ENCODE data around the gene B3GNT7. TPM values are rescaled to one million over a fixed set of nuclear protein-coding genes. Genes with fewer than 3 reads are reported as not detected.

The B3GNT7 gene
- total and polyA plus RNA-seq, 4 donors: 0.74 to 1.7 (median 1.0) TPM

DNA sequence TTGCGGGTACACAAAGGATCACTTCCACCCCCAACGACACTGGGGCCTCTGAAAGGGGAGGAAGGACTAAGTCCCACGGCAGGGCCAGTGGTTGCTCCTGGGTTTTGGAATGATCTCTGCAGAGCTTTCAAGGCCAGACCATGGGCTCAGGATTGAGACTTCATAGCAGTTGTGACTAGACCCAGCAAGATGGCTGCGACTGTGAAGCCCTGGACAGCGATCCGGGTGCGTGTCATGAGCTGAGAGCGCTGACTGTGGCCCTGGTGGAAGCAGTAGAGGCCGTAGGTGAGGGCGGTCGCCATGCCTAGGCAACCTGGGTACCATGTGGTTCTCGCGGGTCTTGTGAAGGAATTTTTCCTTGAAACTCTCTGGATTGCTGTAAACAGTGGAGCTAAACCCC lies 41.4 kb downstream of the B3GNT7 start:
- Histone ChIP-seq H3K27ac (ENCODE audit: low read depth in 1 of 2, low read length in 2 of 2) (no peak overlapping the region), H3K27me3 (ENCODE audit: control insufficient read depth in 4 of 4, insufficient read depth in 4 of 4, low read length in 3 of 4) (no peaks in the 10 kb centered on the region), H3K4me3 (ENCODE audit: low read depth in 1 of 3, low read length in 3 of 3) (no peak overlapping the region), H3K4me1 (ENCODE audit: control insufficient read depth in 4 of 4, insufficient read depth in 4 of 4, low read length in 3 of 4) (no peaks in the 10 kb centered on the region), H3K36me3 (ENCODE audit: control insufficient read depth in 4 of 4, insufficient read depth in 3 of 4, low read depth in 1 of 4, low read length in 3 of 4) (no peaks in the 10 kb centered on the region), H3K9me3 (ENCODE audit: control insufficient read depth in 4 of 4, low read length in 3 of 4) (no peaks in the 10 kb centered on the region), H3K9ac (ENCODE audit: low read depth in 1 of 2, low read length in 2 of 2) (no peak overlapping the region)
- no peak for TF ChIP-seq FOXA2 (IDR thresholded peaks at IDR 0.05)
- TF ChIP-seq, protein P1, sequence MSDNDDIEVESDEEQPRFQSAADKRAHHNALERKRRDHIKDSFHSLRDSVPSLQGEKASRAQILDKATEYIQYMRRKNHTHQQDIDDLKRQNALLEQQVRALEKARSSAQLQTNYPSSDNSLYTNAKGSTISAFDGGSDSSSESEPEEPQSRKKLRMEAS (IDR thresholded peaks at IDR 0.05): no peak
- 94% methylated on average over 13 of the region's 13 CpGs for WGBS
- DNase-seq (ENCODE audit: low spot score): no peak

DNA sequence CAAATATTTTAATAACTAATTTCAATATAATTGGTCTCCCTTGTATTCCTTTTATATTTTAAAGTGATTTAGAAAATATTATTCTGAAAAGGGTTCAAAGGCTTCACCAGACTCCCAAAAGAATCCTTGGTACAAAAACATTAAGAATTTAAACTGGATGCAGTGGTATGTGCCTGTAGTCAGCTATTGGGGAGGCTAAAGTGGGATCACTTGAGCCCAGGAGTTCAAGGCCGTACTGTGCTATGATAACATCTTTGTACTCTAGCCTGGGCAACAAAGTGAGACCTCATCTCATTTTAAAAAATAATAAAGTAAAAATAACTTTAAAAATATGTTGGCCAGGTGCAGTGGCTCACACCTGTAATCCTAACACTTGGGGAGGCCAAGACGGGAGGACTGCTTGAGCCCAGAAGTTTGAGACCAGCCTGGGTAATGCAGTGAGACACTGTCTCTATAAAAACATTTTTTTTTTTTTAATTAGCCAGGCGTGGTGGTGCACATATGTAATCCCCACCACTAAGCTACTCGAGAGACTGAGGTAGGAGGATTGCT lies 54.1 kb downstream of the B3GNT7 start:
- no peak for DNase-seq (ENCODE audit: low spot score)

DNA sequence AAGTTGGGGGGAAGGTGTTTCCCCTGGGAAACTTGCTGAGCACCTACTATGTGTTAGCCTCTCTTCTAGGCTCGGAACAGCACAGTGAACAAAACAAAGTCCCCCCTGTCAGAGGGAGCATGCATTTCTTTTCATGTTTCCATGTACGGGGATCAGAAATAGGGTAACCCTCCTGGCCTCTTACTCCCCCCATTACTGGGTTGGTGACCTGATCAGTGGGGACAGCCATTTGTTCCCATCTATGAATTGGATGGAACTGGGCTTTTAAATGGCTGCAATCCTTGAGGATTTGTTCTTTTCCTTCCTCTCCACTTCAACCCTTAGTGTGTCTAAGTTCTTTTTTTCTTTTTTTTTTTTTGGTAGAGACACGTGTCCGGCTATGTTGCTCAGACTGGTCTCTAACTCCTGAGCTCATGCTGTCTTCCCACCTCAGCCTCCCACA lies 55.1 kb downstream of the B3GNT7 start:
- no peak for DNase-seq (ENCODE audit: low spot score)
- Histone ChIP-seq H3K4me1 (ENCODE audit: control insufficient read depth in 4 of 4, insufficient read depth in 4 of 4, low read length in 3 of 4) (no peaks in the 10 kb centered on the region), H3K4me3 (ENCODE audit: low read depth in 1 of 3, low read length in 3 of 3) (no peak overlapping the region), H3K27me3 (ENCODE audit: control insufficient read depth in 4 of 4, insufficient read depth in 4 of 4, low read length in 3 of 4) (no peaks in the 10 kb centered on the region), H3K36me3 (ENCODE audit: control insufficient read depth in 4 of 4, insufficient read depth in 3 of 4, low read depth in 1 of 4, low read length in 3 of 4) (peaks cover 12 to 28% (median 22%) of the 10 kb centered on the region in 4 donors), H3K9ac (ENCODE audit: low read depth in 1 of 2, low read length in 2 of 2) (no peak overlapping the region), H3K9me3 (ENCODE audit: control insufficient read depth in 4 of 4, low read length in 3 of 4) (no peaks in the 10 kb centered on the region), H3K27ac (ENCODE audit: low read depth in 1 of 2, low read length in 2 of 2) (no peak overlapping the region)
- TF ChIP-seq, protein P2, sequence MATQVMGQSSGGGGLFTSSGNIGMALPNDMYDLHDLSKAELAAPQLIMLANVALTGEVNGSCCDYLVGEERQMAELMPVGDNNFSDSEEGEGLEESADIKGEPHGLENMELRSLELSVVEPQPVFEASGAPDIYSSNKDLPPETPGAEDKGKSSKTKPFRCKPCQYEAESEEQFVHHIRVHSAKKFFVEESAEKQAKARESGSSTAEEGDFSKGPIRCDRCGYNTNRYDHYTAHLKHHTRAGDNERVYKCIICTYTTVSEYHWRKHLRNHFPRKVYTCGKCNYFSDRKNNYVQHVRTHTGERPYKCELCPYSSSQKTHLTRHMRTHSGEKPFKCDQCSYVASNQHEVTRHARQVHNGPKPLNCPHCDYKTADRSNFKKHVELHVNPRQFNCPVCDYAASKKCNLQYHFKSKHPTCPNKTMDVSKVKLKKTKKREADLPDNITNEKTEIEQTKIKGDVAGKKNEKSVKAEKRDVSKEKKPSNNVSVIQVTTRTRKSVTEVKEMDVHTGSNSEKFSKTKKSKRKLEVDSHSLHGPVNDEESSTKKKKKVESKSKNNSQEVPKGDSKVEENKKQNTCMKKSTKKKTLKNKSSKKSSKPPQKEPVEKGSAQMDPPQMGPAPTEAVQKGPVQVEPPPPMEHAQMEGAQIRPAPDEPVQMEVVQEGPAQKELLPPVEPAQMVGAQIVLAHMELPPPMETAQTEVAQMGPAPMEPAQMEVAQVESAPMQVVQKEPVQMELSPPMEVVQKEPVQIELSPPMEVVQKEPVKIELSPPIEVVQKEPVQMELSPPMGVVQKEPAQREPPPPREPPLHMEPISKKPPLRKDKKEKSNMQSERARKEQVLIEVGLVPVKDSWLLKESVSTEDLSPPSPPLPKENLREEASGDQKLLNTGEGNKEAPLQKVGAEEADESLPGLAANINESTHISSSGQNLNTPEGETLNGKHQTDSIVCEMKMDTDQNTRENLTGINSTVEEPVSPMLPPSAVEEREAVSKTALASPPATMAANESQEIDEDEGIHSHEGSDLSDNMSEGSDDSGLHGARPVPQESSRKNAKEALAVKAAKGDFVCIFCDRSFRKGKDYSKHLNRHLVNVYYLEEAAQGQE (IDR thresholded peaks at IDR 0.05): no peak
- TF ChIP-seq YY1 (IDR thresholded peaks at IDR 0.05) (no peak), EGR1 (IDR thresholded peaks at IDR 0.05; ENCODE audit: low read depth in 2 of 2) (no peak), FOXA2 (IDR thresholded peaks at IDR 0.05) (no peak), SP1 (IDR thresholded peaks at IDR 0.05) (no peak)
- WGBS: 93% methylated on average over 4 of the region's 4 CpGs

More for the DNA sequence above, 54.1 kb downstream of the B3GNT7 start:
- no peaks in the 10 kb centered on the region for H3K4me1 ChIP-seq (ENCODE audit: control insufficient read depth in 4 of 4, insufficient read depth in 4 of 4, low read length in 3 of 4)
- H3K9ac ChIP-seq (ENCODE audit: low read depth in 1 of 2, low read length in 2 of 2): no peak overlapping the region
- H3K27ac ChIP-seq (ENCODE audit: low read depth in 1 of 2, low read length in 2 of 2): no peak overlapping the region
- H3K9me3 ChIP-seq (ENCODE audit: control insufficient read depth in 4 of 4, low read length in 3 of 4): no peaks in the 10 kb centered on the region
- H3K27me3 ChIP-seq (ENCODE audit: control insufficient read depth in 4 of 4, insufficient read depth in 4 of 4, low read length in 3 of 4): no peaks in the 10 kb centered on the region
- TF ChIP-seq, protein P2 (IDR thresholded peaks at IDR 0.05): no peak
- TF ChIP-seq FOXA1 (IDR thresholded peaks at IDR 0.05): no peak
- H3K36me3 ChIP-seq (ENCODE audit: control insufficient read depth in 4 of 4, insufficient read depth in 3 of 4, low read depth in 1 of 4, low read length in 3 of 4): peaks cover 7 to 18% (median 12%) of the 10 kb centered on the region in 4 donors
- 93% methylated on average over 4 of the region's 4 CpGs for WGBS
- H3K4me3 ChIP-seq (ENCODE audit: low read depth in 1 of 3, low read length in 3 of 3): no peak overlapping the region

Small RNA genes lying within 50 kb of the gene (small RNA-seq; reads per million reads assigned to genes)
- not detected for gene MIR4777

Other genes with a start within 250 kb of the B3GNT7 start
- 1 to 10 TPM; 2.2 to 2.3 TPM for gene ARMC9, start 197.1 kb upstream of the B3GNT7 start, total RNA-seq
- 1 to 10 TPM; 1.1 to 1.4 TPM for gene ARMC9, start 197.1 kb upstream of the B3GNT7 start, polyA plus RNA-seq
- 10 to 100 TPM; 83.1 to 93.0 TPM for gene NCL, start 68.8 kb downstream of the B3GNT7 start, total RNA-seq
- 100 to 1,000 TPM; 121 to 139 TPM for gene NCL, start 68.8 kb downstream of the B3GNT7 start, polyA plus RNA-seq
- under 1 TPM; 0.23 to 0.84 TPM for gene NMUR1, start 134.7 kb downstream of the B3GNT7 start, total RNA-seq
- under 1 TPM; 0.36 to 0.67 TPM for gene NMUR1, start 134.7 kb downstream of the B3GNT7 start, polyA plus RNA-seq
- not detected for gene TEX44, start 197.2 kb downstream of the B3GNT7 start, total RNA-seq
- not detected for gene TEX44, start 197.2 kb downstream of the B3GNT7 start, polyA plus RNA-seq

Measured in liver (tissue), 10 donors.